ENCODE measurements around the gene HSPA1L. TPM values are rescaled to one million over a fixed set of nuclear protein-coding genes. Genes with fewer than 3 reads are reported as not detected.
A peak's percentile ranks its signal among the peaks of the same experiment; 100 is the strongest.
"Not testable (repeated sequence)": the region's sequence is repeated elsewhere in the genome, so short reads cannot be mapped to it uniquely, and the experiment has no call there.

The HSPA1L gene
- polyA plus RNA-seq, 3 donors = 0.59 to 1.0 (median 0.80) TPM

DNA sequence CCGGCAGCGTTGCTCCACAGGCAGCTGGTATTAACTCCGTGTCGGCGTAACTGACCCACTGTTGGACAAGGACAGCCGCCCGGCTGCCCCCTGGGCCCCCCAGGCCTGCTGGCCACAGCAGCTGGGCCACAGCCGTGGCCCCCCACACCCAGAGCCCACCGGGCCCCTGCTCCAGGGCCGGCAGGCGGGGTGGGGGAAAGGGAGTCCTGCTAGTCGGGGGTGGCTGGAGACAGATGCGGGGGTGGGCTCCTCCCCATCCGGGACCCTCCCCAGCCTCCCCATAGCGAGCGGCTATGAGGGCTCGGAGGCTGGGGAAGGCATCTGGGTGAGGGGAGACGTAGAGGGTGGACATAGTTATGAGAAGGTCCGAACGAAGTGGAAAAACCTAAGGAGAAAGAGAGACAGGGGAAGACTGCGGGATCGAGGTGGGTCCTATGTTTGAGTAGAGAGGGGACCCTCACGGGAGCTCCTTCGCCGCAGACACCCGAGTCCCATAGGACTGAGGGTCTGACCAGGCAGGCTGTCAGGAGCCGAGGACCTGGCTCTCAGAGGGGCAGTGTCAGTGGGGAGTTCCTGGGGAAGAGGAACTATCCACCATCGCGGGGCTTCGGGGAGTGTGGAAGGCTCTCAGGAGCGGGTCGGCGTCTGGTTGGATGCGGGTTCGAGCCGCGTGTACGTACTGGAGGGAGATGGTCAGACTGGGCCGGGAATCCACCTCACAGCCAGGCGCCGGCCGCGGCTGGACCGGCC lies 20.0 kb downstream of the HSPA1L start:
- WGBS, 3 donors = 0 to 1% (median 1%) methylated on average over 43 to 44 of the region's 44 CpGs
- H3K27ac ChIP-seq (ENCODE audit: low read depth, low read length) = peak overlapping the region; percentile 89

DNA sequence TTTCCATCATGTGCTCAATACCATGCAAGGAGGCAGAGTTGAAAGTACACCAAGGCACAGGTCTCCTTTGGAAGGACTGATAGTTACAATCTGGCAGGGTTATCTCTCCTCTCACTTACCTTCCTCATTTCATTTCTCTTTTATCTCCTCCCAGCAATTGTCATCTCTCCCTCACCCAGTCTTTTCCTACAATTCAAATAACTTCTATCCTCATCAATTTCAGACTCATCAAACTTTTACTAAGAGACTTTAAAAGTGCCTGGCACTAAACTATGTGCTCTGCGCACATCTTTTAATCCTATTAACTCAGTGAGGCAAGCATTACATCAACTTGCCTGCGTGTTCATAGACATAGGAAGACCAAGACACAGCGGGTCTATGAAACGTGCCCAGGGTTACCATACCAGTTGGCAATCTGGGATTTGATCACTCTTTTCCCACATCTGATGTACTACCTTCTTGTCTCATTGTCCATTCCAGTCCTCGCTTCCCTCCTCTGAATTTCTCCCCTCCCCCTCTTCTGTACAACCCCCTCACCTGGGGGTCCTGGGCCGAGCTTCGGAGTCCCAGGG lies 20.7 kb downstream of the HSPA1L start:
- WGBS, 3 donors = 11 to 19% (median 15%) methylated on average over 7 of the region's 7 CpGs
- H3K27ac ChIP-seq (ENCODE audit: low read depth, low read length) = peak overlapping the region; percentile 13

DNA sequence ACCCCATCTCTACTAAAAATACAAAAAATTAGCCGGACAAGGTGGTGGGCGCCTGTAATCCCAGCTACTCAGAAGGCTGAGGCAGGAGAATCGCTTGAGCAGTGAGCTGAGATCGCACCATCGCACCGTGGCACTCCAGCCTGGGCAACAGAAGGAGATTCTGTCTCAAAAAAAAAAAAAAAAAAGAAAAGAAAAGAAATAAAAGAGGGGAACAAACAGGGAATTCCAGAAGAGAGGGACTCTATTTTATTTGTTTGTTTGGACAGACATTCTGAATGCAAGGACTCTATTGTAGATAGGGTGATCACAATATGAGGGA lies 21.2 kb downstream of the HSPA1L start:
- not testable (repeated sequence) for H3K27ac ChIP-seq (ENCODE audit: low read depth, low read length)
- 82 to 92% (median 92%) methylated on average over 6 of the region's 6 CpGs for WGBS, 3 donors

- no peak overlapping the region for H3K27ac ChIP-seq (ENCODE audit: low read depth, low read length)
- 76 to 90% (median 81%) methylated on average over 12 of the region's 12 CpGs for WGBS, 3 donors
Observed at GRCh38 chr6:31792761-31793171, 22.3 kb downstream of the HSPA1L start.

GRCh38 chr6:31792090-31792374 lies 23.1 kb downstream of the HSPA1L start:
- no peak overlapping the region for H3K27ac ChIP-seq (ENCODE audit: low read depth, low read length)
- 79 to 86% (median 84%) methylated on average over 3 of the region's 3 CpGs for WGBS, 3 donors

- WGBS, 3 donors = 63 to 67% (median 65%) methylated on average over 12 of the region's 12 CpGs
- H3K27ac ChIP-seq (ENCODE audit: low read depth, low read length) = no peak overlapping the region
Observed at GRCh38 chr6:31791324-31792089, 23.6 kb downstream of the HSPA1L start.

- 95 to 96% (median 96%) methylated on average over 11 of the region's 11 CpGs for WGBS, 3 donors
- no peak overlapping the region for H3K27ac ChIP-seq (ENCODE audit: low read depth, low read length)
Observed at GRCh38 chr6:31785475-31785874, 29.6 kb downstream of the HSPA1L start.

DNA sequence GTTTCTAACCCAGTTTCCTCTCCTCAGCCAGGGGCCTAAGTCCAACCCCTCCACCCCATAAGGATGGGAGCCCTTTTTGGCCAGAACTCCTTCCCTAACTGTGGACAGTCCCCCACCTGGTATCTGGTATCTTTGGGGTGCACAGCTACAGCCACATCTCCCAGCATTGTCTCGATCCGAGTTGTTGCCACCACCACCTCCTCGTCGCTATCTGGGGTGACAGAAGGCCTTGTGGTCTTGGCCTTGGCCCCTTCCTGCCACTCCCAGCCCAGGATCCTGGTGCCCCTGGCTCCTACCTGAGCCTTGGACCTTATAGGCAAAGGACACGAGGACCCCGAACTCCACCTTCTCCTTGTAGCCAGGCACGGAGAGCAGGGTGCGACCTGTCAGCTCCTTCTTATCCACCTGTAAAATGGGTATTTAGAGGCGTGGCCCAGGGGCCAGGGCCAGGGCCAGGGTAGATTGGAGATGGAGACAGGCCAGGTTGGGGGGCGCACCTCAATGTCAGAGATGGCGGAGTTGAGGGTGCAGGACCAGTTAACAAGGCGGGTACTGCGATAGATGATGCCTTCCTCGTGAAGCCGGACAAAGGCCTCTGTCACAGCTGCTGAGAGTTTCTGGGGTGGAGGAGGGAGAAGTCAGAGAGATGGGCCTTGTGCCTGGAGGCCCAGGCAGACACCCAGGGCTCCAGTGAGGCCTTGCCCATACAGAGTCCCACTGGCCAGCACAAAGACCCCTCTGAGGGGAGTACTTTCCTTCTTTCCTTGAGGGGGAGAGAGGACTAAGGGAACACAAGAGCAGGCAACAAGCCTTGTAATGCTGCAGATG lies 30.8 kb downstream of the HSPA1L start:
- no peak overlapping the region for H3K27ac ChIP-seq (ENCODE audit: low read depth, low read length)
- WGBS, 3 donors = 92 to 95% (median 95%) methylated on average over 15 of the region's 15 CpGs

DNA sequence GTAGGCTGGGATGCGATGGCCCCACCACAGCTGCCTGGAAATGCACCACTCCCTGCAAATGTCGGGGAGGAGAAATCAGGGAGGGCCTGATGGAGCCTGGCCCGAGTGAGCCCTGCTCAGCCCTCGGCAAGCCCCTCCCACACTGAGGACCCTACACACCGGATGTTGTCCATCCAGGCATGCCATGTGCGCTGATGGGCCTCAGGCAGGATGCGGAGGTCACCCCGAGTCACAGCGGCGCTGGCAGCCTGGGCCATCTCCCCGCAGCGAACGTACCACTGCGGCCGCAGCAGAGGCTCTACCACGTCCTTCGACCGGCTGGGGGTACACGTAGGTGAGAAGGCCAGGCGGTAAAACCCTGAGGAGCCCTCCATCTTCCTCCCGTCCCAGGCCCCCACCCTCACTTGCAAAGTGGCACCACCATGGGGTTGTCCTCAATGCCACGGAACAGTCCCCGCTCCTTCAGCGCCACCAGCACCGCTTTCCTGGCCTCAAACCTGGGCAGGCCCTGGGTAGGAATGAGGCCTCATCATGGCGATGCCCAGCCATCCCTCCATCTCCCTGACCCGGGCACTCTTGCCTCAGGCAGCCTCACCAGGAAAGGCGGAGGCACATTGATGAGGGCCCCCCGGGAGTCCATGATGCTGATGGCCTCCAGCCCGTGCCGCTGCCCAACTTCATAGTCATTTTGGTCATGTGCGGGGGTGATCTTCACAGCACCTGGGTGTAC lies 32.8 kb downstream of the HSPA1L start:
- 90 to 94% (median 92%) methylated on average over 30 to 32 of the region's 32 CpGs for WGBS, 3 donors
- H3K27ac ChIP-seq (ENCODE audit: low read depth, low read length) = no peak overlapping the region

GRCh38 chr6:31781244-31782125 lies 33.6 kb downstream of the HSPA1L start:
- WGBS, 3 donors = 95 to 96% (median 96%) methylated on average over 22 to 23 of the region's 23 CpGs
- no peak overlapping the region for H3K27ac ChIP-seq (ENCODE audit: low read depth, low read length)

DNA sequence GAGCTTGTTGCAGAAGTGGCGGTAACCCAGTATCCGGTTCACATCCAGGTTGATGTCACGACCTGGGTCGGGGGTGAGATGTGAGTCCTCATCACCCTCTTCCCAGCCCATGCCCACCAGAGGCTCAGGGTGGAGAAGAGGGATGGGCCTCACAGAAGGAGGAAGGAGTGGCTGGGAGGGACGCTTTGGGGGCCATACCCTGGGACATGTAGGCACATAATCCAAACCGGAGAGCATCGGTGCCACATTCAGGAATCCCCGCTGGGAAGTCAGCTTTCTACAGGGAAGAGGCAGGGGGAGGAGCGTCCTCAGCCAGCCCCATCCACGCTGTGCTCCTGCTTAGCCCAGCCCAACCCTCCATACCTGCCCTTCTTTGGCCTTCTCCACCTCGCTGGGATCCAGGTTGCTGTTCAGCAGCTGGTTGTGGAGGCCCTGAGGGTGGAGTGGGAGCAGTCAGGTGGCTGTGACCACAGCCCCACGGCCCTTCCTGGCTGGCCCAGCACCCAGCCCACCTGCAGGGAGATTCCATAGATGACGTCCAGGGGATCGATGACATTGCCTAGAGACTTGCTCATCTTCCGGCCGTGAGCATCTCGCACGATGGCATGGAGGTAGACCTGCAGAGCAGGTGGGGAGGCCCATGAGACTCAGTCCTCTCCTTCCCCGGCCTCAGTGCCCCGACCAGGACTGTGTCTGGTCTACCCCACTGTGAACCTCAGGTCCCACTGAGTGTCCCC lies 34.4 kb downstream of the HSPA1L start:
- no peak overlapping the region for H3K27ac ChIP-seq (ENCODE audit: low read depth, low read length)
- WGBS, 3 donors = 87 to 90% (median 88%) methylated on average over 20 of the region's 20 CpGs

DNA sequence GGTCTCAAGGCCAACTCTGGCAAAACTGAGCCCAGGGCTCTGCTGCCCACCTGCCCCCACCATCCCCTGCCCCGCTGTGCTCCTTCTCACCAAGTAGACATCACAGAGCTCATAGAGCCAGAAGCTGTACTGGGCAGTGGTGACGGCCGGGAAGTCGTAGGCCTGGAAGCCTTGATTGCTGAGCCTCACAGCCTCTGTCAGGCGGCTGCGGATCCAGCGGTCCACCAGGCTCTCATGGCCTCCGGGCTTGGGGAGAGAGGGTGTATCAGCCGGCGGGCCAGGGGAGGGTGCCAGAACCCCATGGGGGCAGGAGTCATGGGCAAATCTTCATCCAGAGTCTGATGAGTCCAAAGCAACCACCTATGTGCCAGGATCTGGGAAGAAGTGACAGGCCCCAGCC lies 35.2 kb downstream of the HSPA1L start:
- no peak overlapping the region for H3K27ac ChIP-seq (ENCODE audit: low read depth, low read length)
- 92 to 93% (median 93%) methylated on average over 10 of the region's 10 CpGs for WGBS, 3 donors

DNA sequence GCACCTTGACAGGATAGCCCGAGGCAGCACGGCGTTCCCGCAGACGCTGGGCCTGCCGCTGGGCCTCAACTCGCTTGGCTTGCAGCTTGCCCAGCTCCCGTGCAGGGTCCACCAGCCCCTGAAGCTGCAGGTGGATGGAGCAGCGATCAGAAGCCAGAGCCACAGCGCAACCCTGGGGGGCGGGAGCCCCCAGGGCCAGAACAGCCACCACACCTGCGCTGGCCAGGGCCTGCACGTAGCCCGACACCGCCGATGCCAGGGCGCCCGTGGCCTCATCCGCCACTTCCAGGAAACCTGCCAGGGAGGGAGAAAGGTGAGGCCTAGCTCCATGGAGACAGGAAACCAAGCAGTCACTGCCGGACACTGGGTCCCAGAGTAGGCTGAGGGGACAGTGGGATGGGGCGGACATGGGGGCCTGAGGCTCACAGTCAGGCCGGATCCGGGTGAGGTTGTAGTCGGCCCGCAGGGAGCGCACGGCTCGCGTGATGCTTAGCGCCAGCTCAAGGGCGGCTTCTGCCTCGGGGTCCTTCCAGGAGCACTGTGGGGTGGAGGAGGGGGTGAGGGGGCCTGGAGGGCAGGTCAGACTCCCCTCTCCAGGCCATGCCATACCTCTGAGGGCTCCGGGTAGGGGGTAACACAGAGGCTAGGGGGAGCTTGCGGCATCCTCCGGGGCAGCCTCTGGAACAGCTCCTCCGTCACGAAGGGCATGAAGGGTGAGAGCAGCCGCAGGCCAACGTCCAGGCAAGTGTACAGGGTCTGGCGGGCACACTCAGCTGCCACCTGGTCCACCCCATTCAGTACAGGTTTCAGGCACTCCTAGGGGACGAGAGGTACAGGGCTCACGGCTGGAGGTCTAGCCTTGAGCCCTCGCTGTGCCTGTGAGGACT lies 35.8 kb downstream of the HSPA1L start:
- 93 to 95% (median 93%) methylated on average over 35 to 43 of the region's 43 CpGs for WGBS, 3 donors
- no peak overlapping the region for H3K27ac ChIP-seq (ENCODE audit: low read depth, low read length)

GRCh38 chr6:31778193-31778592 lies 36.9 kb downstream of the HSPA1L start:
- H3K27ac ChIP-seq (ENCODE audit: low read depth, low read length) = no peak overlapping the region
- WGBS, 3 donors = 84 to 99% (median 96%) methylated on average over 5 of the region's 5 CpGs

- no peak overlapping the region for H3K27ac ChIP-seq (ENCODE audit: low read depth, low read length)
- 88 to 95% (median 91%) methylated on average over 5 of the region's 5 CpGs for whole genome bisulfite sequencing, 3 donors
Observed at GRCh38 chr6:31777667-31778050, 37.4 kb downstream of the HSPA1L start.
